HG02763 (cell line): ENCODE measurements around the gene RAB29.

Experiments
- ATAC-seq: cut with Tn5 transposase; IDR thresholded peaks from one replicate; pipeline ENCODE4 v1.9.1; 2021; ENCODE audit warnings: mild to moderate bottlenecking, moderate library complexity; ENCODE audit not compliant: unreplicated experiment

The RAB29 gene

DNA sequence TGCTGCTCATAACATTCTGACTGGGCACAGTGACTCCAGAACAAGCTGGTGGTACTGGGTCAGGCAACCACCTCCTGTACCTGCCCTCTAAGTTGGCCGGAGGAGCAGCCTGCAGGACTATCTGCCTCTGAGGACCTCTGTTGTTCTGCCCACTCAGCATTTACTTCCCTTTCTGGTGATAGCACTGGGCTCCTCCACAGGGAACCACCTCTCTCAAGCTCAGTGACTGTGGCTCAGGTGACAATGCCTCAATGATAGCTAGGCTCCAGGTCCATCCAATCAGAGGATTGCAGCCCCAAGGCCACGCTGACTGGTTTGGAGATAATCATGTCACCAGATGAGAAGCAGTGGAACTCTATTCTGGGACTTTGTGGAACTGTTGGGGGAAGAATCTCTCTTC, 21.9 kb upstream of the RAB29 start:
- no peak for ATAC-seq

GRCh38 chr1:205794011-205794730, 18.9 kb upstream of the RAB29 start:
- peak; percentile 60 for ATAC-seq

DNA sequence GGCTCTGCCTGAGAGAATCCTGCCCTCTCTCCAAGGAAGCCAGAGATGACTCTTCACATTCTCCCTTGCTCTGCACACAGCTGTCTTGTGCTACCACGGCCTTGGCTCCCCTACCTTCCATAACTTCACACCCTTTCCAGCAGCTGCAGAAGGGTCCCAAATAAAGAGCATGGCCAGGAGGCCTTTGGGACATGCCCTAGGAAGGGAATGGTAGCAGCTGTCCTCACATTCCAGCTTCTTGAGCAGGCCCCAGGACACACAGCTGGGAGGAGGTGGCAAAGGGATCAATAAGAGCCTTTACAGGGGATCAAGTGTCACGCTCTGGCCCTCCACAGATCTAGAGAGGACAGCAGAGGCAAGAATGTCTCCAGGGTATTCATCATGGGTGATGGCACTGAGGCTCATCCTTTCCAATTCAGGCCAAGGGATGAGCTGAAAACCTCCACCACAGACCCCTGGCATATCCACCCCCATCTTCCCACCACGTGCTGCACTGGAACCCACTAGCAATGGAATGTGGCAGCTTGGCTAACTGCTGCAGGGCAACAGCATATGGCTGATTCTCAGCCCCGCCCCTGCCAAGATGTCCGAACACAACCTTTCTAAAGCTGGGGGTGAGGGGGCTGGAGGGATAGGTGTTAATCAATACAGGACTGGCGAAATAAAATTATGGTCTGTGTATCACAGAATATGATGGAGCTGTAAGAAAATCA, 17.8 kb upstream of the RAB29 start:
- no peak for ATAC-seq

- ATAC-seq = no peak
Observed at GRCh38 chr1:205792481-205792881, 17.2 kb upstream of the RAB29 start.

- peak; percentile 50 for ATAC-seq
Observed at GRCh38 chr1:205791568-205792180, 16.4 kb upstream of the RAB29 start.

DNA sequence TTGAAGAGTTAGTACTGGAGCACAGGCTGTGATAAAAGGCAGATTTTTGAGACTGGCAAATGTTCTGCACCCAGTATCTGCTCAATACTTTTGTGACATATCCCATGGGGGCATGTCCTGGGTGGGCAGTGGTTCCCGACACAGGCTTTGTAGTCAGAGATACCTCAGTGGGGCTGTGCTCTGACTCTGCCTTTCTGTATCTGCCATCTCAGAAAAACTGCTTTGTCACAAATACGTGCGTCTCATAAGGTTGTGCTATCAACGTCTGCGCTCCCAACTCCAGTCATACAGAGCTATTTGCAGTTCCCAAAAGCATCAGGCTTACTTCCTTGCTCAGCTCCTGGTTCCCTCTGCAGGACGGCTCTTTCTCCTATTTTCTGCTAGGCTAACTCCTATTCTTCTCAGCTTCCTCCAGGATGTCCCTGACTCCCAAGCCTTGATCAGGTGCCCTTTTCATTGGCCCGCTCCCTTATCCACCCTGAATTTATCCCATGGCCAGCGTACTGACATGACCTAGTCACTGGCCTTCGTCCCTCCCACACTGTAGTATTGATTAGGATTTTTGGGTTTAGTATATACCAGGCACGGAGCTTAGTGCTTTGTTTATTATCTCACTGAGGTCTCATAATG, 12.1 kb upstream of the RAB29 start:
- ATAC-seq = no peak

GRCh38 chr1:205786601-205787000, 11.3 kb upstream of the RAB29 start:
- ATAC-seq = no peak

GRCh38 chr1:205785446-205785845, 10.2 kb upstream of the RAB29 start:
- no peak for ATAC-seq

DNA sequence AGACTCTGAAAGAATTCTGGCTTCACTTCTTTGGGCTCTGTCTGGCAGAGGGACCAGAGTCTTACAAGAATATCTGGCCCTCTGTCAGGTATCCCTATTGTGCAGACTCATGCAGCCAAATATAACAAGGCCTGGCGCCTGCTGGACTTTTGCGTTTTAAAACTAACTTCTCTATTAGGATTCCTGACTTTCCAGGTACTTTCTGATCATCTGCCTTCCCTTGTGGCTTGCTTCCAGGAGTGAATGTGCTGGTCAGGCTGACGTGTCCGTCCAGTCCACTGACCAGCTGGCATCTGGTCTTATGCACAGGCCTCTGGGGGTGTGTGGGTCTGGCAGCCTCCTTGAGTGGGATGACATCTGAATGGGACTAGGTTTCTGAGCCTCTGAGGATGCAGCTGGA, 8.6 kb upstream of the RAB29 start:
- no peak for ATAC-seq

DNA sequence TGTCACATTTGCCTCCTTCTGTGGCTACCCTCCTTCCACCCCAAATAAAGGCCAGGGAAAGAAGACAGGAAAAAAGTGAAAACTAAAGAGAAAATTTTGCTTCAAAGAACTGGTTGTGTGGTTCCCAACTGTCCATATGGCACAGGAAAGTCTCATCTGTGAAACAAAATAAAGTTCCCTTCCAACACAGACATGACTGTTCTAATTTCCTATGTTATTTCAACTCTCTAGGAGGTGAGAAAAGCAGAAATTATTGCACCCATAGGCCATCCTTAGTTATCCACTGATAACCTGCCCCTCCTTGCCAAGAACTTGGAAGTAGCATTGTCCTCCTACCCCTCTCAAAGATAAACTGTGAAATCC, 8.1 kb upstream of the RAB29 start:
- no peak for ATAC-seq

DNA sequence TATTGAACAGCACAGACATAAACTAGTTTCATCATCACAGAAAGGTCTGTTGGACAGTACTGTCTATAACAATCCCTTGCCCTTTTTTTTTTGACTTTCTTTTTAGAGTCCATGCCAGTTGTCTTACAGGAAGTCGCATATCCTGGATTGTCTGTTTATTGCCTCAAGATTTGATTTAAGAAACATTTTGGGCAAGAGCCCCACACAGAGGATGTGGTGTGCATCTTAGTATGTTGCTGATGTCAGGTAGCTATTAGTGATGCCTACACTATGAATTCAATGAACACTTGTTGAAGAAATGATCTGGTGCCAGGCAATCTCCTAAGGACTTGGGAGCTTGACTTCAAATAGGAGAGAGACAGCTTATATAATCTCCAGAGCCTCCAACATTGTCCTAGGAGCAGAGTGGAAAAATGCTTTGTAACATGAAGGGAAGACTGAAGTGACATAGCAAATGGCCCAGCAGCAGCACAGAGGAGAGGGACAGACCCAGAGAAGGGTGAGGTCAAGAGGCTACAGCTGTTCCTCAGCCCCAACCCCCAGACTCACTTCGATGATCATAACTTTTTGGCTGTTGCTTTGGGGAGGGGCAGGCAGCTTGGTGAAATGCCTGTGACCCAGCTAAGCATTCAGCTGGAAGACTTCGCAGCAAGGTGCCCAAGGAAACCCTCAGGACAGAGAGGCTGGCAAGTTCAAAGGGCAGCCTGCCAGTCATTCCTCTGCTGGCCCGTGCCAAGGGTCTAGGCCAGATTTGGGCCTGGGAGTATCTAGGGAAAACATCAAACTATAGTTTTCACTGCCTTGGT, 7.5 kb upstream of the RAB29 start:
- no peak for ATAC-seq

- ATAC-seq = no peak
Observed at GRCh38 chr1:205780335-205780734, 5.1 kb upstream of the RAB29 start.

- no peak for ATAC-seq
Observed at GRCh38 chr1:205777994-205778393, 2.7 kb upstream of the RAB29 start.

- ATAC-seq = no peak
Observed at GRCh38 chr1:205775717-205776056, 405 bp upstream of the RAB29 start.

- ATAC-seq = no peak
Observed at GRCh38 chr1:205774198-205775014, 876 bp downstream of the RAB29 start.

DNA sequence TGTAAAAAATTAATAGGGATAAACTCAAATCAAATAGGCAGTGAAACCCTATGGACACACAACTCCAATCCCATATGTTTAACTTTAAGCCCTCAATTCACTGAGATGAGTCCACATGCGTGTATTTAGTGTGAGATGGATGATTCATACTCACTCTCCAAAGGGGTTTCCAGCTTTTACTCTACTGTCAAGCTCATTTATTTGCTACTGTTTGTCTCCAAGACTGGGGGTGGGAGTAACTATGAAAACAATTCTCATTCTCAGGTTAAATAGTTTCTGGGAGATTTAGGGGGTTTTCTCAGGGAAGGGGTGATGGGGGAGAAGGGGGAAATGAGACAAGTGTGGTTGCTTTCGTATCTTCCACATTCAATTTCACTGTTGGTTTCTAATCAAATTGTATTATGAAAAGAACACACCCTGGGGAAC, 2.7 kb downstream of the RAB29 start:
- ATAC-seq = no peak

- no peak for ATAC-seq
Observed at GRCh38 chr1:205770618-205771017, 4.7 kb downstream of the RAB29 start.

DNA sequence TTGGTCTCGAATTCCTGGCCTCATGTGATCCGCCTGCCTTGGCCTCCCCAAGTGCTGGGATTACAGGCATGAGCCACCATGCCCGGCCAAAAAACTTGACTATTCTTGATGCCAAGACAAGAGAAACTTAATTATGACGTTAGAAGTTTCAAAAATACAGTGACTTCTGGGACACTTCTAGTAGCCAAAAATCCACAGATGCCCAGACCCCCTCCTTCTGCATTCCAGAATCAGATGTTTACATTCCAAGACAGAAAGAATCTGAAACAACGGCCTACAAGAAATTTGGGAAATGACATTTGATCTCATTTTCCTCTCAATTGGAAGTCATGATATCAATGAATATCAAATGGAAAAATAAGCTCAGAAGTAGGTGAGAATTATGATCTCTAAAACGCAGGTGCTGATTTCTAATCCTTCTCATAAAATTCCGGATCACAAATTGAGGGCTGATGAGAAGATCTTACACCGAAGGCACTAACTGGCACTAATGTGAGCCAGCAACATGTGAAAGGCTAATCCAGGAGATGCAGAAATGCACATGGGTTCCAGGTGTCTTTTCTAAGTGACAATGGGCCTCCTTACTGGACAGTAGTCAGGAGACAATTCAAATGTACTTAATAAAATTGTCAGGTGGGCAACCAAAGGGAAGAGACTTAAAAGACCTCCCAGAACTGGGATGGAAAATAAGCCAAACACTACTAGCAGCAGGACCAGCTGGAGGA, 5.5 kb downstream of the RAB29 start:
- ATAC-seq = no peak

DNA sequence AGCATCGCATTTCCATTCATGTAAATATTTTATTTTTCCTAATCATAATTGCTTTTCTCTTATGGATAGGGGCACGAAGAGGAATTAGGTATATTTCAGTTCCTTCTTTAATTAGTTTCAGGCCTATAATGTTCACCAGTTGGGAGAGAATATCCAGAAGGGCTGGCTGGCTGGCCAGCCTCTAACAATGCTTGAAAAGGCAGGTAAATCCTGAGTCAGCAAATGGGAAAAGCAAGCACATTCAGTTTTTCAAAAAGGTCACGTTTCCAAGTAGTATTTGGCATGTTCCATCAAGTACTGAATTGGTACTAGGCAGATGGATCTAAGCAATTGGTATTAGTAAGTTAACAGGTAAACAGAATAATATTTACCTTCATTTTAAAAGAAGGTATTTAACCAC, 8.0 kb downstream of the RAB29 start:
- no peak for ATAC-seq

- ATAC-seq = no peak
Observed at GRCh38 chr1:205766570-205766969, 8.7 kb downstream of the RAB29 start.
